HepG2 (cell line): ENCODE measurements around the gene NEMP2. TPM values are rescaled to one million over a fixed set of nuclear protein-coding genes. Genes with fewer than 3 reads are reported as not detected.

Source experiments
- ATAC-seq: fragments of 200-7000 bp; cut with Tn5 transposase; 3 replicates; pipeline ENCODE4 v1.9.1; 2020; ENCODE audit warnings: mild to moderate bottlenecking, moderate library complexity
- BruUV-seq: library from RNA; stranded (reverse); fragments of 400-500 nt; replicated peaks from 2 replicates; lab custom pipeline; 2021; lab: Mats Ljungman, UMichigan
- CTCF ChIA-PET: fragments of 300-600 bp; formaldehyde crosslinking; extraction: SDS; loops from one replicate; lab custom pipeline; 2021; ENCODE audit warnings: low total read pairs, inconsistent platforms, low intra/inter-chr PET ratio; lab: Yijun Ruan, JAX
- POLR2A ChIA-PET: fragments of 350-600 bp; sonication (Branson Sonifier 250); formaldehyde crosslinking; loops from one replicate; lab custom pipeline; 2020; ENCODE audit warnings: antibody characterized with exemption, inconsistent platforms; lab: Yijun Ruan, JAX
- DNase-seq: peaks from one replicate; pipeline ENCODE4 v3.0.0-alpha.2; 2015; ENCODE audit warnings: low spot score
- FAIRE-seq: peaks from 3 replicates; lab custom pipeline; 2011; peaks lifted over from hg19 to GRCh38; lab: Jason Lieb, UNC
- H2AFZ ChIP-seq: one replicate; pipeline ENCODE4 v1.6.1; 2011; ENCODE audit warnings: low read length, inconsistent platforms
- H3K27ac ChIP-seq: fragments of 300-600 bp; 3 replicates; pipeline ENCODE4 v1.8.0; 2011; ENCODE audit warnings: mixed run types, mild to moderate bottlenecking, mixed read lengths, low read length, inconsistent platforms; ENCODE audit not compliant: insufficient read depth; ENCODE audit errors: extremely low read length
- H3K27me3 ChIP-seq, 2 experiments: fragments of 200-600 bp in 1 of 2; 2 replicates in 1 of 2; 3 replicates in 1 of 2; pipeline versions ENCODE4 v1.6.0 to v1.8.0; 2011; ENCODE audit warnings: low read length in 2 of 2, mild to moderate bottlenecking in 2 of 2, moderate library complexity in 2 of 2, inconsistent platforms in 1 of 2; ENCODE audit not compliant: insufficient read depth in 2 of 2, control insufficient read depth in 1 of 2
- H3K36me3 ChIP-seq, 2 experiments: fragments of 200-600 bp in 1 of 2; replicated peaks in 1 of 2; 2 replicates in 1 of 2; 3 replicates in 1 of 2; pipeline versions ENCODE4 v1.5.1 to v1.8.0; 2011; ENCODE audit warnings: low read length in 2 of 2, inconsistent platforms in 1 of 2; ENCODE audit not compliant: insufficient read depth in 2 of 2, control insufficient read depth in 1 of 2
- H3K4me1 ChIP-seq: 2 replicates; pipeline ENCODE4 v1.5.1; 2012; ENCODE audit warnings: low read length, inconsistent platforms; ENCODE audit not compliant: insufficient read depth
- H3K4me2 ChIP-seq: 2 replicates; pipeline ENCODE4 v1.6.0; 2011; ENCODE audit warnings: low read depth, low read length, inconsistent platforms
- H3K4me3 ChIP-seq, 3 experiments: fragments of 200-600 bp in 1 of 3; sonication (generic), shearing (Covaris generic) in 1 of 3; replicated peaks in 1 of 3; 2 replicates each; pipeline ENCODE4 v1.5.1; 2011 to 2016; ENCODE audit warnings: low read length in 3 of 3, inconsistent platforms in 2 of 3, low read depth in 2 of 3, mild to moderate bottlenecking in 2 of 3, control low read depth in 1 of 3, mixed read lengths in 1 of 3; ENCODE audit not compliant: insufficient read depth in 1 of 3
- H3K79me2 ChIP-seq: one replicate; pipeline ENCODE4 v1.6.1; 2011; ENCODE audit warnings: low read length, inconsistent platforms; ENCODE audit not compliant: insufficient read depth
- H3K9ac ChIP-seq: 2 replicates; pipeline ENCODE4 v1.6.0; 2011; ENCODE audit warnings: mild to moderate bottlenecking, low read depth, low read length, inconsistent platforms; ENCODE audit not compliant: insufficient read depth
- H3K9me3 ChIP-seq: 2 replicates; pipeline ENCODE4 v1.5.1; 2012; ENCODE audit warnings: mild to moderate bottlenecking, low read length
- H4K20me1 ChIP-seq: 2 replicates; pipeline ENCODE4 v1.6.0; 2011; ENCODE audit warnings: inconsistent platforms, mild to moderate bottlenecking, low read length, moderate library complexity; ENCODE audit not compliant: insufficient read depth
- KDM3A ChIP-seq: IDR thresholded peaks from 2 replicates; pipeline ENCODE4 v1.6.1; 2018; ENCODE audit warnings: low read depth, missing compliant biosample characterization
- RFXANK ChIP-seq: IDR thresholded peaks from 2 replicates; pipeline ENCODE4 v1.6.1; 2016
- SMARCC2 ChIP-seq: fragments of 450-650 bp; IDR thresholded peaks from 2 replicates; pipeline ENCODE4 v1.6.1; 2017; ENCODE audit warnings: antibody characterized with exemption, mild to moderate bottlenecking
- ZBTB1 ChIP-seq: sonication (generic); formaldehyde crosslinking; IDR thresholded peaks from 2 replicates; pipeline ENCODE4 v1.4.0; 2020; ENCODE audit warnings: missing genetic modification reagents, borderline replicate concordance
- ZFAT ChIP-seq: sonication (generic); formaldehyde crosslinking; conservative IDR thresholded peaks from 2 replicates; pipeline ENCODE4 v1.8.1; 2023; ENCODE audit warnings: missing genetic modification reagents, inconsistent platforms
- ZFP82 ChIP-seq: sonication (generic); formaldehyde crosslinking; IDR thresholded peaks from 2 replicates; pipeline ENCODE4 v1.5.1; 2020; ENCODE audit warnings: mild to moderate bottlenecking, missing genetic modification reagents, borderline replicate concordance
- ZHX2 ChIP-seq, 2 experiments: sonication (generic) in 1 of 2; formaldehyde crosslinking in 1 of 2; IDR thresholded peaks; 2 replicates each; pipeline versions ENCODE4 v1.6.1 to v1.9.0; 2014 to 2022; ENCODE audit warnings: antibody characterized with exemption in 1 of 2, borderline replicate concordance in 1 of 2, inconsistent platforms in 1 of 2, low read depth in 1 of 2, missing genetic modification reagents in 1 of 2
- ZNF101 ChIP-seq: sonication (generic); formaldehyde crosslinking; IDR thresholded peaks from 2 replicates; pipeline ENCODE4 v1.4.0; 2020; ENCODE audit warnings: mild to moderate bottlenecking, low read depth, missing genetic modification reagents, borderline replicate concordance
- ZNF121 ChIP-seq: sonication (generic); formaldehyde crosslinking; IDR thresholded peaks from 2 replicates; pipeline ENCODE4 v1.5.0; 2020; ENCODE audit warnings: mild to moderate bottlenecking, missing genetic modification reagents
- ZNF256 ChIP-seq: sonication (generic); formaldehyde crosslinking; conservative IDR thresholded peaks from 2 replicates; pipeline ENCODE4 v1.4.0; 2020; ENCODE audit warnings: missing genetic modification reagents
- WGBS: methylation state at CpG from one replicate; pipeline ENCODE4 v1.1.6; 2017; ENCODE audit warnings: low lambda C conversion rate; 5-methylcytosine and 5-hydroxymethylcytosine counted together
- in situ Hi-C: cut with HindIII; loops from 2 replicates; pipeline ENCODE4 v1.10.0; 2017; ENCODE audit warnings: low pct_unique_long_range_greater_than_20kb; ENCODE audit not compliant: extremely low pct_ligation_motif_present
- intact Hi-C: fragments of 100-400 bp; cut with micrococcal nuclease; formaldehyde crosslinking; loops from one replicate; pipeline ENCODE4 v1.10.0; 2022; ENCODE audit not compliant: unreplicated experiment
- polyA plus RNA-seq, 8 experiments: library from polyadenylated mRNA; depleted of rRNA in 3 of 8; stranded (reverse) in 7 of 8; unstranded in 1 of 8; fragments of >200 nt; fragmentation: Illumina TruSeq in 4 of 8; extraction: Trizol in 4 of 8; gene quantifications; 2 replicates each; pipeline versions ENCODE4 v1.2.1 to v1.2.3, GENCODE V29; 2011 to 2016; ENCODE audit warnings: low read depth in 4 of 8, missing spikeins in 1 of 8, mixed read lengths in 1 of 8; ENCODE audit not compliant: insufficient read depth in 1 of 8
- total RNA-seq, 5 experiments: library from RNA; depleted of rRNA; stranded (reverse); fragments of >200 nt; fragmentation: Illumina TruSeq; extraction: Trizol; gene quantifications; 2 replicates each; pipeline ENCODE4 v1.2.3, GENCODE V29; 2016; ENCODE audit warnings: low read depth in 1 of 5

The NEMP2 gene
- total and polyA plus RNA-seq, 2 of the 13 experiments (the other 11 are each of a cell fraction or from before 2014, with no cell fraction given): 2.4 to 9.8 TPM

DNA sequence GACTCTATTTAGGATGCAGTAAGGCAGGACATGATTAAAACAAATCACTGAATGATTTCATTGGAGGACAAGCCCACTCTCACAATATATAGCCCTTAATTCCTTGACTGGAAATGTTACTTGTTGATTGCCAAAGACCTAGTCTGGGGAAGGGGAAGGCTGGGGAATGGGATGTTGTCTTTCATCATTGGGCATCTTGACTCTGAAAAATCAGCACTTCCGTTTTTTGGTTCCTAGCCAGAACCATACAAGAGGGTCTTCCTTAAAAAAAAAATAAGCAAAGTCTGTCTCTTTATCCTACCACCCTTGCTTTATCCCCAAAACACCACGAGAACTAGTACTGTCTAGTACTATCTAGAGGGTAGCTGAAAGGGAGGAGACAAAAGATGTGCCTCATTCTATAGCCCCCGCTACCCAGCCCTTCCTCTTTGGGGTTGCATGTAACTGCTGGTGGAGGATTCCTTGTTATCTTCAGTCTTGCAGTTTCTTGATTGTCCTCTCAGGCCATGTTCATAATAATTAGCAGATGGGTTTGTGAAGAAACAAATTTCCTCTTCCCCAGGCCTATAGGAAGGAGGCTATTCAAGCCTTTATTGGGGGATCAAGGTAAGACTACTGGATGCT lies 55.8 kb downstream of the NEMP2 start:
- H3K4me3 ChIP-seq: no peak overlapping the region
- no peak overlapping the region for H2AFZ ChIP-seq
- no peak for DNase-seq
- no peak overlapping the region for H3K27ac ChIP-seq
- TF ChIP-seq ZBTB1 (CRISPR knock-in tag) (no peak), ZNF121 (CRISPR knock-in tag) (no peak), KDM3A (CRISPR knock-in tag) (no peak), RFXANK (no peak), ZHX2 (IDR thresholded peaks at IDR 0.05; ENCODE audit: low read depth) (no peak), ZHX2 (CRISPR knock-in tag; IDR thresholded peaks at IDR 0.05; ENCODE audit: borderline replicate concordance) (no peak), ZNF101 (CRISPR knock-in tag) (no peak), ZFP82 (no peak), SMARCC2 (no peak), ZNF256 (CRISPR knock-in tag) (no peak), ZFAT (no peak)
- no peaks in the 10 kb centered on the region for H3K36me3 ChIP-seq
- H3K4me1 ChIP-seq: no peaks in the 10 kb centered on the region
- BruUV-seq: no TSS peak
- no peaks in the 10 kb centered on the region for H3K9me3 ChIP-seq
- in situ Hi-C loops: no loop called here
- no peaks in the 10 kb centered on the region for H3K79me2 ChIP-seq
- POLR2A ChIA-PET: no interaction called here
- CTCF ChIA-PET: no interaction called here
- 54% methylated on average over 3 of the region's 3 CpGs for WGBS
- no peak for ATAC-seq
- H3K4me2 ChIP-seq: no peak overlapping the region
- FAIRE-seq: no peak
- intact Hi-C loops: no loop called here
- H3K27me3 ChIP-seq: no peaks in the 10 kb centered on the region
- no peaks in the 10 kb centered on the region for H4K20me1 ChIP-seq
- no peak overlapping the region for H3K9ac ChIP-seq
